RPMI8226 (cell line): Measurements from ENCODE around the gene ZNF556.

Source experiments
- DNase-seq: peaks from one replicate; pipeline ENCODE4 v3.0.0-alpha.2; 2015

Gene ZNF556

GRCh38 chr19:2912306-2912705 is 45.2 kb downstream of the ZNF556 start:
- no peak for DNase-seq

DNA sequence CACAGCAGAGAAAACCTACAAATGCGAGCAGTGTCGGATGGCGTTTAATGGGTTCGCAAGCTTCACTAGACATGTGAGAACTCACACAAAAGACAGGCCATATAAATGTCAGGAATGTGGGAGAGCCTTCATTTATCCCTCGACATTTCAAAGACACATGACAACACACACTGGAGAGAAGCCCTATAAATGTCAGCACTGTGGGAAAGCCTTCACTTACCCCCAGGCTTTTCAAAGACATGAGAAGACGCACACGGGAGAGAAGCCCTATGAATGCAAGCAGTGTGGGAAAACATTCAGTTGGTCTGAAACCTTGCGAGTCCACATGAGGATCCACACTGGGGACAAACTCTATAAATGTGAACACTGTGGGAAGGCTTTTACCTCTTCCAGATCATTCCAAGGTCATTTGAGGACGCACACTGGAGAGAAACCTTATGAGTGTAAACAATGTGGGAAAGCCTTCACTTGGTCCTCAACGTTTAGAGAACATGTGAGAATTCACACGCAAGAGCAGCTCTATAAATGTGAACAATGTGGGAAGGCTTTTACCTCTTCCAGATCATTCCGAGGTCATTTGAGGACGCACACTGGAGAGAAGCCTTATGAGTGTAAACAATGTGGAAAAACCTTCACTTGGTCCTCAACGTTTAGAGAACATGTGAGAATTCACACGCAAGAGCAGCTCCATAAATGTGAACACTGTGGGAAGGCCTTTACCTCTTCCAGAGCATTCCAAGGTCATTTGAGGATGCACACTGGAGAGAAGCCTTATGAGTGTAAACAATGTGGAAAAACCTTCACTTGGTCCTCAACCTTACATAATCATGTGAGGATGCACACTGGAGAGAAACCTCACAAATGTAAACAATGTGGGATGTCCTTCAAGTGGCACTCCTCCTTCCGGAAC is 50.4 kb downstream of the ZNF556 start:
- no peak for DNase-seq

GRCh38 chr19:2922987-2923386 is 55.9 kb downstream of the ZNF556 start:
- DNase-seq, result peak; percentile 57

DNA sequence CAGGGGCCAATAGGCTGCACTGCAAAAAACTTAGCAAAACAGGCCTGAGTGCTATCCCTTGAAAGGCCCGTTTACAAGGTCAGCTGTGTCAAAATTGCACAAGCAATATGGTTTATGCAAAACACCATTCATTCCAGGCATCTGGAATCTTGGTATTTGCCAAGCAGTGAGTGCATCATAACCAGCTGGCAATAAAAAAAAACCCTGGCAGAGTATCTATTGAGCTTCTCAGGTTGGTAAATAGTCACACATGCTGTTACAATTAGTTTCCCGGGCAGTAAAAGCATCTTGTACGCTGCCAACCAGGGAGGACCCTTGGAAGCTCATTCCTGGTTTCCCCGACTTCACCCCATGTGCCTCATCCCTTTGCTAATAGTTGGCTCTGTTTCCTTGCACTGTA is 56.4 kb downstream of the ZNF556 start:
- DNase-seq, result no peak

DNA sequence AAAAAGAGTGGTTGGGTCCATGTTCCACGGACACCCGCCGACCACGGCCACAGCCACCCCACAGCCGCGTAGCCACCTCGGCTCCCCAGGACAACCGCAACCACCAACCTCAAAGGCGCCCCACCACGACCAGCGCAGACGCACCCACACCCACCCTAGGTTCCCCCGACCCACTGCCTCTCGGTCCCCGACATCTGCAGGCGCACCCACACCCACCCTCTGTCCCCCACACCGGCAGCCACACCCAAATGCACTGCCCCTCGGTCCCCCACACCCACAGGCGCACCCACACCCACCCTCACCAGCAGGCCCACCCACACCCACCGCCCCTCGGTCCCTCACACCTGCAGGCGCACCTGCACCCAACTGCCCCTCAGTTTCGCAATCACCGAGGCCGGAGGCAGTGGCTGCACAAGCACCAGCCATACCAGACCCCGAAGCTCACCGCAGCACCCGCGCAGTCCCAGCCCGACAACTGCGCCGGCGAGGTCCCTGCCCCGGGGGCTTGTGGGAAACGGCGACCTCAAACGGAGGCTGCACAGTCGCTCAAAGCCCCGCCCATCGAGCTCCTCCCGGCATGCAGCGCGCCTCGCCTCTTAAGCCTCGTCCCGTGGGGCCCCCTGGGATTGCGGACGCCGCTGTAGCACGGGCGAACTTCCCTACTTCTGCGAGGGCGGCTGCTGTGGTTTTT is 59.4 kb downstream of the ZNF556 start:
- DNase-seq, result no peak

DNA sequence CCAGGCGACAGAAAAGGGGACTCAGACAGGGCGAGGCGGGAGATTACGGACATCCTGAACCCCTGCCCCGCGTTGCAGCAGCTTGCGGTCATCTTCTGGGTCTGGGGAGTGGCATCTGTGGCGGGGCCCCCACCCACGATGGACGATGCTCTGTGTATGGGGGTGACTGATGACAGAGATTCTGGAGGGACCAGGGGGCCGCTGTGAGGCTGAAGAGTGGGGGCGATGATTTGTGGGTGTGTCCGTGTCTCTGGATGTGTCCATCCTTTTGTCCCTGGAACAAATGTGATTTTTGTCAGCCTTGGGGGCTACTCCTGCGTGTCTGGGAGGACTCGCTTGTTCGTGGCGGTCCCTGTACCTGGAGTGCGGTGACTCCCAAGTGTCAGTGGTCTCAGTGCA is 59.9 kb downstream of the ZNF556 start:
- DNase-seq, result no peak
